ENCODE results near the gene CCDC141.

CCDC141 gene

DNA sequence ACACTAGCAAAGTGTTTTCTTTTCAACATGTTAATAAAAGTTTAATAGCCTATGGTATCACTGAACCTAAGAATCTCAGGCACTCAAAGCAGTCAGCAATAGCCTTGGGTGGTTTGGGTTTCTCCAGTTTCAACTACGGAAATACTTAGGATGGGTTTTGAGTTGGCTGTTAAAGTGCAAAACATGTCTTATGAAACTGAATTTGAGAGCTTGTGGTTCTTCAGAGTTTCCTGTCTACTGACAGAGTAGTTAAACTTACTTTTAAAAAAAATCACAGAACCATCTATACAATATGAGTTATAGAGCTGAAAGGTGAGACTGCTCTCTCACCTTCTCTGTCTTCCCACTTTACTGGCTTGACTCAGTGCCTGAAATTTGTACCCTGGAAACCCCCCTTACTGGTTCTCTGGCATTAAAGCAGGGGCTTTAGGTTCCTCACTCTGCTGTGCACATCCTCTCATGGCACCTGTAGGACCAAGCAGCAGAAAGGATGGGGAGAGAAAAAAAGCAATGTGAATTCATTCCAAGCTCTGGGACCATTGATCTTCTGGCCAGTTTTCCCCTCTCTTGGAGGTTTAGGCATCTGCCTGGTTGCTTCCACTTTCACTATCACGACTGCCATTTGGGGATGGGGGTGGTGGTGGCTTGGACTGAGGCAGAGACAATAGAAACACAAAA lies 18.1 kb downstream of the CCDC141 start:
- no peak for TF ChIP-seq CSDC2 (CRISPR knock-in tag; IDR thresholded peaks at IDR 0.05)
- no peak for TF ChIP-seq PATZ1 (CRISPR knock-in tag; IDR thresholded peaks at IDR 0.05; ENCODE audit: borderline replicate concordance)
- TF ChIP-seq ZNF8 (CRISPR knock-in tag; IDR thresholded peaks at IDR 0.05), result no peak
- TF ChIP-seq ZC3H10 (CRISPR knock-in tag; IDR thresholded peaks at IDR 0.05), result no peak
- no peak for TF ChIP-seq ZFP3 (CRISPR knock-in tag; IDR thresholded peaks at IDR 0.05)
- TF ChIP-seq, protein P1, sequence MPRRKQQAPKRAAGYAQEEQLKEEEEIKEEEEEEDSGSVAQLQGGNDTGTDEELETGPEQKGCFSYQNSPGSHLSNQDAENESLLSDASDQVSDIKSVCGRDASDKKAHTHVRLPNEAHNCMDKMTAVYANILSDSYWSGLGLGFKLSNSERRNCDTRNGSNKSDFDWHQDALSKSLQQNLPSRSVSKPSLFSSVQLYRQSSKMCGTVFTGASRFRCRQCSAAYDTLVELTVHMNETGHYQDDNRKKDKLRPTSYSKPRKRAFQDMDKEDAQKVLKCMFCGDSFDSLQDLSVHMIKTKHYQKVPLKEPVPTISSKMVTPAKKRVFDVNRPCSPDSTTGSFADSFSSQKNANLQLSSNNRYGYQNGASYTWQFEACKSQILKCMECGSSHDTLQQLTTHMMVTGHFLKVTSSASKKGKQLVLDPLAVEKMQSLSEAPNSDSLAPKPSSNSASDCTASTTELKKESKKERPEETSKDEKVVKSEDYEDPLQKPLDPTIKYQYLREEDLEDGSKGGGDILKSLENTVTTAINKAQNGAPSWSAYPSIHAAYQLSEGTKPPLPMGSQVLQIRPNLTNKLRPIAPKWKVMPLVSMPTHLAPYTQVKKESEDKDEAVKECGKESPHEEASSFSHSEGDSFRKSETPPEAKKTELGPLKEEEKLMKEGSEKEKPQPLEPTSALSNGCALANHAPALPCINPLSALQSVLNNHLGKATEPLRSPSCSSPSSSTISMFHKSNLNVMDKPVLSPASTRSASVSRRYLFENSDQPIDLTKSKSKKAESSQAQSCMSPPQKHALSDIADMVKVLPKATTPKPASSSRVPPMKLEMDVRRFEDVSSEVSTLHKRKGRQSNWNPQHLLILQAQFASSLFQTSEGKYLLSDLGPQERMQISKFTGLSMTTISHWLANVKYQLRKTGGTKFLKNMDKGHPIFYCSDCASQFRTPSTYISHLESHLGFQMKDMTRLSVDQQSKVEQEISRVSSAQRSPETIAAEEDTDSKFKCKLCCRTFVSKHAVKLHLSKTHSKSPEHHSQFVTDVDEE (CRISPR knock-in tag; IDR thresholded peaks at IDR 0.05), result no peak
- TF ChIP-seq ZNF565 (CRISPR knock-in tag; conservative IDR thresholded peaks at IDR 0.05; ENCODE audit: low read depth), result no peak
- no peak for TF ChIP-seq PPARA (CRISPR knock-in tag; IDR thresholded peaks at IDR 0.05; ENCODE audit: borderline replicate concordance)
- TF ChIP-seq ZNF70 (CRISPR knock-in tag; IDR thresholded peaks at IDR 0.05), result no peak
- TF ChIP-seq ZFP30 (CRISPR knock-in tag; IDR thresholded peaks at IDR 0.05), result no peak
- TF ChIP-seq RARB (CRISPR knock-in tag; IDR thresholded peaks at IDR 0.05), result no peak
- TF ChIP-seq GLIS3 (CRISPR knock-in tag; IDR thresholded peaks at IDR 0.05), result no peak
- TF ChIP-seq OSR1 (CRISPR knock-in tag; IDR thresholded peaks at IDR 0.05), result no peak
- no peak for TF ChIP-seq ESRRG (CRISPR knock-in tag; IDR thresholded peaks at IDR 0.05)
- TF ChIP-seq, protein P2, sequence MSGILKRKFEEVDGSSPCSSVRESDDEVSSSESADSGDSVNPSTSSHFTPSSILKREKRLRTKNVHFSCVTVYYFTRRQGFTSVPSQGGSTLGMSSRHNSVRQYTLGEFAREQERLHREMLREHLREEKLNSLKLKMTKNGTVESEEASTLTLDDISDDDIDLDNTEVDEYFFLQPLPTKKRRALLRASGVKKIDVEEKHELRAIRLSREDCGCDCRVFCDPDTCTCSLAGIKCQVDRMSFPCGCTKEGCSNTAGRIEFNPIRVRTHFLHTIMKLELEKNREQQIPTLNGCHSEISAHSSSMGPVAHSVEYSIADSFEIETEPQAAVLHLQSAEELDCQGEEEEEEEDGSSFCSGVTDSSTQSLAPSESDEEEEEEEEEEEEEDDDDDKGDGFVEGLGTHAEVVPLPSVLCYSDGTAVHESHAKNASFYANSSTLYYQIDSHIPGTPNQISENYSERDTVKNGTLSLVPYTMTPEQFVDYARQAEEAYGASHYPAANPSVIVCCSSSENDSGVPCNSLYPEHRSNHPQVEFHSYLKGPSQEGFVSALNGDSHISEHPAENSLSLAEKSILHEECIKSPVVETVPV (CRISPR knock-in tag; IDR thresholded peaks at IDR 0.05), result no peak
- TF ChIP-seq TOX (CRISPR knock-in tag; IDR thresholded peaks at IDR 0.05; ENCODE audit: borderline replicate concordance), result no peak
- no peak for TF ChIP-seq ARNTL (CRISPR knock-in tag; IDR thresholded peaks at IDR 0.05; ENCODE audit: borderline replicate concordance, low read depth)
- TF ChIP-seq TCF4 (CRISPR knock-in tag; IDR thresholded peaks at IDR 0.05; ENCODE audit: borderline replicate concordance), result no peak
- TF ChIP-seq, protein P3, sequence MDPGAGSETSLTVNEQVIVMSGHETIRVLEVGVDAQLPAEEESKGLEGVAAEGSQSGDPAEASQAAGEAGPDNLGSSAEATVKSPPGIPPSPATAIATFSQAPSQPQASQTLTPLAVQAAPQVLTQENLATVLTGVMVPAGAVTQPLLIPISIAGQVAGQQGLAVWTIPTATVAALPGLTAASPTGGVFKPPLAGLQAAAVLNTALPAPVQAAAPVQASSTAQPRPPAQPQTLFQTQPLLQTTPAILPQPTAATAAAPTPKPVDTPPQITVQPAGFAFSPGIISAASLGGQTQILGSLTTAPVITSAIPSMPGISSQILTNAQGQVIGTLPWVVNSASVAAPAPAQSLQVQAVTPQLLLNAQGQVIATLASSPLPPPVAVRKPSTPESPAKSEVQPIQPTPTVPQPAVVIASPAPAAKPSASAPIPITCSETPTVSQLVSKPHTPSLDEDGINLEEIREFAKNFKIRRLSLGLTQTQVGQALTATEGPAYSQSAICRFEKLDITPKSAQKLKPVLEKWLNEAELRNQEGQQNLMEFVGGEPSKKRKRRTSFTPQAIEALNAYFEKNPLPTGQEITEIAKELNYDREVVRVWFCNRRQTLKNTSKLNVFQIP (CRISPR knock-in tag; IDR thresholded peaks at IDR 0.05; ENCODE audit: borderline replicate concordance, low read depth), result no peak
- ATAC-seq, result peak; percentile 73

DNA sequence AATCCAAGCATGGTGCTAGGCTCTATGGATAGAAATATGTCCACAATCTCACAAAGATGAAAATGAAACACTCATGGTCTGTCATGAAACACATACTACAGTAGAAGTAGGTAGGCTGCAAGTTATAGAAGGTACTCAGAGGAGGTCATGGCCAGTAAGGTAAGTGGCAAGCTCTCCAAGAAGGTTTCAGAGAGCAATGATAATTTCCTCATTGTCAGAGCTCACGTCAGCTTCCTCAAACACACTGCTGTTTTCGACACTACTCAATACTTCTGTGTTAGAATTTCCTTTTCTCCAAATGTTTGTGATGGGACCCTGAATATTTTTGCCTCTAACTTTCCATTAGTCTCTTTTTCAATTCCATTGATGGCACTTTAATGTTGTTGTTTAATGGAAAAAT lies 25.5 kb downstream of the CCDC141 start:
- no peak for ATAC-seq

DNA sequence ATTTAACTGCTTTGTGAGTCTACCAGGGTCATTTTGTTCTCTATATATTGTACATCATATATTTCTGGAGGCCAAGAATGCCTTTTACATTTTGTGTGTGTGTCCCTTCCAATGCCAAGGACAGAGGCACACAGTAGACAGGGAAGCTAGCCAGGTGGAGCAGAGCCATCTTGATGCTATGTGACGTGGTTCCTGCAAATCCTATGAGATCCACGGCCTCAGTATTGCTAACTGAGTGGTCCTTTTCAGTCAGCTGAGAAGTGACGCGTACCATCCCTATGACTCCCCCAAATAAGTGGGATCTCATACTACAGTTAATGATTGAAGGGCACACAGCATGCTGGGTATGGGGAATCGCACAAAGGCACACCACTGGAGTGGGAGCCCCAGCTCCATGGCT lies 27.3 kb downstream of the CCDC141 start:
- ATAC-seq, result no peak
- TF ChIP-seq, protein P3 (CRISPR knock-in tag; IDR thresholded peaks at IDR 0.05; ENCODE audit: borderline replicate concordance, low read depth), result no peak
- TF ChIP-seq ZFP3 (CRISPR knock-in tag; IDR thresholded peaks at IDR 0.05), result no peak
- no peak for TF ChIP-seq TOX (CRISPR knock-in tag; IDR thresholded peaks at IDR 0.05; ENCODE audit: borderline replicate concordance)
- no peak for TF ChIP-seq PPARA (CRISPR knock-in tag; IDR thresholded peaks at IDR 0.05; ENCODE audit: borderline replicate concordance)
- TF ChIP-seq PATZ1 (CRISPR knock-in tag; IDR thresholded peaks at IDR 0.05; ENCODE audit: borderline replicate concordance), result no peak
- TF ChIP-seq GLIS3 (CRISPR knock-in tag; IDR thresholded peaks at IDR 0.05), result no peak
- TF ChIP-seq ZNF70 (CRISPR knock-in tag; IDR thresholded peaks at IDR 0.05), result no peak
- no peak for TF ChIP-seq ZFP30 (CRISPR knock-in tag; IDR thresholded peaks at IDR 0.05)
- no peak for TF ChIP-seq RARB (CRISPR knock-in tag; IDR thresholded peaks at IDR 0.05)
- TF ChIP-seq BACH2 (CRISPR knock-in tag; IDR thresholded peaks at IDR 0.05; ENCODE audit: borderline replicate concordance), result no peak
- TF ChIP-seq SNAI2 (CRISPR knock-in tag; IDR thresholded peaks at IDR 0.05), result no peak
- no peak for TF ChIP-seq OSR1 (CRISPR knock-in tag; IDR thresholded peaks at IDR 0.05)
- TF ChIP-seq ZC3H10 (CRISPR knock-in tag; IDR thresholded peaks at IDR 0.05), result no peak
- TF ChIP-seq ESRRG (CRISPR knock-in tag; IDR thresholded peaks at IDR 0.05), result no peak

More for the DNA sequence above, 25.5 kb downstream of the CCDC141 start:
- TF ChIP-seq OSR1 (CRISPR knock-in tag; IDR thresholded peaks at IDR 0.05), result no peak
- TF ChIP-seq, protein P2 (CRISPR knock-in tag; IDR thresholded peaks at IDR 0.05), result no peak
